CD14-positive monocyte (primary cell): Measurements from ENCODE around the gene DCAF4. TPM values are rescaled to one million over a fixed set of nuclear protein-coding genes. Genes with fewer than 3 reads are reported as not detected.
A peak's percentile ranks its signal among the peaks of the same experiment; 100 is the strongest.

Experiments
- DNase-seq, 3 donors: peaks; one replicate each; pipeline ENCODE4 v3.0.0-alpha.2; 2011 to 2022
- H2AFZ ChIP-seq: 2 replicates; pipeline ENCODE4 v1.6.0; 2012; ENCODE audit warnings: mild to moderate bottlenecking, low read depth, low read length, inconsistent platforms; ENCODE audit not compliant: insufficient read depth, poor library complexity, severe bottlenecking
- H3K27ac ChIP-seq, 2 donors: 1 replicate in 1 of 2; 2 replicates in 1 of 2; pipeline ENCODE4 v1.5.1; 2012 to 2013; ENCODE audit warnings: low read length in 2 of 2, control low read depth in 1 of 2, inconsistent platforms in 1 of 2, low read depth in 1 of 2, mild to moderate bottlenecking in 1 of 2
- H3K27me3 ChIP-seq, 2 donors: one replicate each; pipeline versions ENCODE4 v1.6.0 to v1.6.1; 2011 to 2013; ENCODE audit warnings: low read length in 2 of 2; ENCODE audit not compliant: control insufficient read depth in 2 of 2, insufficient read depth in 2 of 2
- H3K36me3 ChIP-seq, 2 donors: replicated peaks in 1 of 2; 1 replicate in 1 of 2; 2 replicates in 1 of 2; pipeline versions ENCODE4 v1.5.1 to v1.6.1; 2012 to 2013; ENCODE audit warnings: low read length in 2 of 2, control low read depth in 1 of 2, inconsistent platforms in 1 of 2, mild to moderate bottlenecking in 1 of 2; ENCODE audit not compliant: insufficient read depth in 2 of 2, control insufficient read depth in 1 of 2
- H3K4me1 ChIP-seq, 2 donors: 1 replicate in 1 of 2; 2 replicates in 1 of 2; pipeline versions ENCODE4 v1.5.1 to v1.6.1; 2012 to 2013; ENCODE audit warnings: low read length in 2 of 2, control low read depth in 1 of 2, inconsistent platforms in 1 of 2, mild to moderate bottlenecking in 1 of 2, moderate library complexity in 1 of 2; ENCODE audit not compliant: insufficient read depth in 2 of 2, control insufficient read depth in 1 of 2
- H3K4me2 ChIP-seq: replicated peaks from 2 replicates; pipeline ENCODE3; 2012; ENCODE audit warnings: low read length, moderate library complexity, mild to moderate bottlenecking; ENCODE audit not compliant: poor library complexity, severe bottlenecking; ENCODE audit errors: extremely low read depth
- H3K4me3 ChIP-seq, 3 experiments: fragments of 200-600 bp in 1 of 3; sonication (generic) in 1 of 3; replicated peaks in 1 of 3; 1 replicate in 2 of 3; 2 replicates in 1 of 3; pipeline ENCODE4 v1.5.1; 2011 to 2013; ENCODE audit warnings: low read length in 3 of 3, mild to moderate bottlenecking in 3 of 3, control low read depth in 2 of 3, low read depth in 2 of 3, inconsistent platforms in 1 of 3, moderate library complexity in 1 of 3
- H3K79me2 ChIP-seq: 2 replicates; pipeline ENCODE4 v1.6.0; 2012; ENCODE audit warnings: mild to moderate bottlenecking, control low read depth, inconsistent platforms, low read length, moderate library complexity; ENCODE audit not compliant: insufficient read depth
- H3K9ac ChIP-seq: 2 replicates; pipeline ENCODE4 v1.6.0; 2017; ENCODE audit warnings: low read length, mild to moderate bottlenecking; ENCODE audit not compliant: insufficient read depth, poor library complexity, severe bottlenecking
- H3K9me3 ChIP-seq, 2 donors: replicated peaks in 1 of 2; 1 replicate in 1 of 2; 2 replicates in 1 of 2; pipeline versions ENCODE4 v1.5.1 to v1.6.1; 2012 to 2013; ENCODE audit warnings: low read length in 2 of 2, control low read depth in 1 of 2; ENCODE audit not compliant: control insufficient read depth in 1 of 2, insufficient read depth in 1 of 2
- H4K20me1 ChIP-seq: 2 replicates; pipeline ENCODE4 v1.6.0; 2012; ENCODE audit warnings: mild to moderate bottlenecking, low read length, control low read depth, moderate library complexity; ENCODE audit not compliant: insufficient read depth
- H3K27ac Mint-ChIP-seq, 7 donors: one replicate each; pipeline ENCODE4 v1.8.0; 2020; ENCODE audit warnings: mild to moderate bottlenecking in 7 of 7, mixed read lengths in 7 of 7, moderate library complexity in 6 of 7, inconsistent platforms in 2 of 7
- H3K27me3 Mint-ChIP-seq, 3 donors: one replicate each; pipeline ENCODE4 v1.8.0; 2021 to 2022; ENCODE audit warnings: low read depth in 3 of 3, mild to moderate bottlenecking in 3 of 3, mixed read lengths in 3 of 3, moderate library complexity in 3 of 3, inconsistent platforms in 1 of 3
- H3K36me3 Mint-ChIP-seq, 2 donors: one replicate each; pipeline ENCODE4 v1.8.0; 2020; ENCODE audit warnings: mixed read lengths in 2 of 2, inconsistent platforms in 1 of 2, mild to moderate bottlenecking in 1 of 2
- H3K4me1 Mint-ChIP-seq: one replicate; pipeline ENCODE4 v1.8.0; 2020; ENCODE audit warnings: mild to moderate bottlenecking, mixed read lengths
- H3K4me3 Mint-ChIP-seq, 2 donors: one replicate each; pipeline ENCODE4 v1.8.0; 2020; ENCODE audit warnings: mild to moderate bottlenecking in 2 of 2, mixed read lengths in 2 of 2, moderate library complexity in 1 of 2
- H3K9me3 Mint-ChIP-seq, 7 donors: one replicate each; pipeline ENCODE4 v1.8.0; 2020 to 2022; ENCODE audit warnings: mixed read lengths in 7 of 7, mild to moderate bottlenecking in 6 of 7, moderate library complexity in 6 of 7, inconsistent platforms in 2 of 7
- WGBS: methylation state at CpG from one replicate; pipeline ENCODE4 v1.1.5; 2013; ENCODE audit warnings: missing lambda C conversion rate; ENCODE audit not compliant: insufficient coverage; 5-methylcytosine and 5-hydroxymethylcytosine counted together
- intact Hi-C, 2 donors: fragments of 100-400 bp; cut with micrococcal nuclease; formaldehyde crosslinking; loops; one replicate each; pipeline versions ENCODE4 v1.15.0 to v1.15.1; 2023
- polyA plus RNA-seq, 3 donors: library from polyadenylated mRNA; depleted of rRNA in 1 of 3; unstranded in 2 of 3; stranded (reverse) in 1 of 3; fragments of 300-500 nt in 2 of 3; fragments of >200 nt in 1 of 3; fragmentation: Illumina TruSeq in 2 of 3; gene quantifications; 1 replicate in 2 of 3; 2 replicates in 1 of 3; pipeline ENCODE4 v1.2.3, GENCODE V29; 2012 to 2021
- TF ChIP-seq, protein P1 (sequence below): fragments of 200-600 bp; IDR thresholded peaks from one replicate; pipeline ENCODE4 v1.8.0; 2022; ENCODE audit warnings: antibody characterized with exemption, mild to moderate bottlenecking

DCAF4 gene
- polyA plus RNA-seq, 3 donors, result 1.1 to 7.2 (median 2.3) TPM

DNA sequence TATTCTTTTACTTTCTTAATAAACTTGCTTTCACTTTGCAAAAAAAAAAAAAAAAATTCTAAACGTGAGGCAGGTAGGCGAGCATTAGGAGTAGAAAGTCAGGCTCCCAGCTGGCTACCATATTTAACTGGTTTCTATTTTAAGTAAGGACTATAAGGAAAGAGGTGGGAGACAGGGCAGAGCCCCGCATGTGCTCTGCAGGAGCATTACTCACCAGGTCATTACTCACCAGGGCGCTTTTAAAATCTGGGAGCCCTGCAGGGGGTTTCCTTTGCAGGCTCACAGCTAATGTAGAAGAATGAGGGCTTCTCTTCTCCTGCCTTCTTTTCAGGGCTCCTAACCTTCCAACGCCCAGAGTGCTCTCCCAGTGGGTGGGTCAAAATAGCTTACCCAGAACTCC, 18.4 kb upstream of the DCAF4 start:
- Histone ChIP-seq H3K9ac (no peak overlapping the region), H3K4me3 (no peak overlapping the region), H2AFZ (no peak overlapping the region), H3K4me1 (no peaks in the 10 kb centered on the region), H3K36me3 (no peaks in the 10 kb centered on the region), H4K20me1 (no peaks in the 10 kb centered on the region), H3K27ac (no peak overlapping the region), H3K27me3 (peaks cover 3 to 12% of the 10 kb centered on the region in 2 donors), H3K4me2 (no peak overlapping the region), H3K9me3 (no peaks in the 10 kb centered on the region), H3K79me2 (no peaks in the 10 kb centered on the region)
- Mint-ChIP-seq H3K4me3 (no peak overlapping the region), H3K9me3 (no peaks in the 10 kb centered on the region), H3K27ac (no peak overlapping the region), H3K27me3 (peaks cover 13 to 27% (median 16%) of the 10 kb centered on the region in 3 donors), H3K4me1 (no peaks in the 10 kb centered on the region), H3K36me3 (no peaks in the 10 kb centered on the region)
- TF ChIP-seq, protein P1, sequence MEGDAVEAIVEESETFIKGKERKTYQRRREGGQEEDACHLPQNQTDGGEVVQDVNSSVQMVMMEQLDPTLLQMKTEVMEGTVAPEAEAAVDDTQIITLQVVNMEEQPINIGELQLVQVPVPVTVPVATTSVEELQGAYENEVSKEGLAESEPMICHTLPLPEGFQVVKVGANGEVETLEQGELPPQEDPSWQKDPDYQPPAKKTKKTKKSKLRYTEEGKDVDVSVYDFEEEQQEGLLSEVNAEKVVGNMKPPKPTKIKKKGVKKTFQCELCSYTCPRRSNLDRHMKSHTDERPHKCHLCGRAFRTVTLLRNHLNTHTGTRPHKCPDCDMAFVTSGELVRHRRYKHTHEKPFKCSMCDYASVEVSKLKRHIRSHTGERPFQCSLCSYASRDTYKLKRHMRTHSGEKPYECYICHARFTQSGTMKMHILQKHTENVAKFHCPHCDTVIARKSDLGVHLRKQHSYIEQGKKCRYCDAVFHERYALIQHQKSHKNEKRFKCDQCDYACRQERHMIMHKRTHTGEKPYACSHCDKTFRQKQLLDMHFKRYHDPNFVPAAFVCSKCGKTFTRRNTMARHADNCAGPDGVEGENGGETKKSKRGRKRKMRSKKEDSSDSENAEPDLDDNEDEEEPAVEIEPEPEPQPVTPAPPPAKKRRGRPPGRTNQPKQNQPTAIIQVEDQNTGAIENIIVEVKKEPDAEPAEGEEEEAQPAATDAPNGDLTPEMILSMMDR, result no peak
- WGBS, result no CpG with 5 or more reads among the region's 5 CpGs
- DNase-seq, result peak in 1 of 3 donors; percentile 63
- intact Hi-C loops, result no loop called here

DNA sequence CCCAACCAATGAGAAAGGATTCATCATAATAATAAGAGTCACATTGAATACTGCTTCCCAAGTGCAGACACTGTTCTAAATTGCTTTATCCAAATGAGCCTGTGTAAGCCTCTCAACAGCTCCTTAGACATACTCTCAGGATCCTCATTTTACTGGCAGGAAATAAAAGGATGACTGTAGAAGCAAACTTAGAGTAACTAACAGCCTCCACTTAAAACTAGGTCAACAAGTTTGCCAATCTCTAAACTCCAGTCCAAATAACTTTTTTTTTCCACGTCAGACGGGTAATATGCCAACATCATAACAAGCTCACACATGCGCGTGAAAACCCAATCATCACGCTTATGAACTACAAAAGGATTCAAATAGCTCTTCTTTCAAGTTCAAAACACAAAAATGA, 17.1 kb upstream of the DCAF4 start:
- Mint-ChIP-seq H3K36me3 (no peaks in the 10 kb centered on the region), H3K4me1 (no peaks in the 10 kb centered on the region), H3K4me3 (no peak overlapping the region), H3K9me3 (no peaks in the 10 kb centered on the region), H3K27me3 (peaks cover 13 to 24% (median 14%) of the 10 kb centered on the region in 3 donors), H3K27ac (no peak overlapping the region)
- no peak overlapping the region for H3K4me3 ChIP-seq
- intact Hi-C loops, result no loop called here
- no peak overlapping the region for H2AFZ ChIP-seq
- TF ChIP-seq, protein P1, result no peak
- no peaks in the 10 kb centered on the region for H3K9me3 ChIP-seq
- H3K79me2 ChIP-seq, result no peaks in the 10 kb centered on the region
- no peak overlapping the region for H3K4me2 ChIP-seq
- H3K27ac ChIP-seq, result no peak overlapping the region
- no peak for DNase-seq
- no peaks in the 10 kb centered on the region for H4K20me1 ChIP-seq
- H3K27me3 ChIP-seq, result peaks cover 3 to 10% of the 10 kb centered on the region in 2 donors
- 98% methylated on average over 5 of the region's 5 CpGs for WGBS
- no peaks in the 10 kb centered on the region for H3K4me1 ChIP-seq
- H3K36me3 ChIP-seq, result no peaks in the 10 kb centered on the region
- no peak overlapping the region for H3K9ac ChIP-seq
